K562 (cell line): ENCODE results near the gene SLC25A29. TPM values are rescaled to one million over a fixed set of nuclear protein-coding genes. Genes with fewer than 3 reads are reported as not detected.
A peak's percentile ranks its signal among the peaks of the same experiment; 100 is the strongest.
"Not testable (repeated sequence)": the region's sequence is repeated elsewhere in the genome, so short reads cannot be mapped to it uniquely, and the experiment has no call there.

Source experiments
- ATAC-seq: fragments of 200-7000 bp; cut with Tn5 transposase; 3 replicates; pipeline ENCODE4 v1.9.1; 2020; ENCODE audit warnings: moderate library complexity
- BruUV-seq: library from RNA; stranded (reverse); fragments of 400-500 nt; replicated peaks from 2 replicates; lab custom pipeline; 2021; lab: Mats Ljungman, UMichigan
- CTCF ChIA-PET: fragments of 300-600 bp; formaldehyde crosslinking; extraction: SDS; loops from one replicate; lab custom pipeline; 2021; ENCODE audit warnings: low intra/inter-chr PET ratio; lab: Yijun Ruan, JAX
- POLR2A ChIA-PET: fragments of 300-600, 350-650 bp; sonication (Branson Sonifier 250); formaldehyde crosslinking; extraction: SDS; loops from one replicate; lab custom pipeline; 2021; ENCODE audit warnings: antibody characterized with exemption, inconsistent platforms; lab: Yijun Ruan, JAX
- DNase-seq, 4 experiments: peaks; one replicate each; pipeline versions ENCODE4 v3.0.0 to v3.0.0-alpha.2; 2011 to 2018; ENCODE audit warnings: low spot score in 3 of 4, mixed read lengths in 3 of 4; ENCODE audit errors: extremely low read depth in 1 of 4
- FAIRE-seq: peaks from 2 replicates; lab custom pipeline; 2011; peaks lifted over from hg19 to GRCh38; lab: Jason Lieb, UNC
- H2AFZ ChIP-seq: 2 replicates; pipeline ENCODE4 v1.6.0; 2011; ENCODE audit warnings: low read depth, low read length, control low read depth, inconsistent platforms
- H3K27ac ChIP-seq: fragments of 200-600 bp; 3 replicates; pipeline ENCODE4 v1.8.0; 2011; ENCODE audit warnings: low read depth, mild to moderate bottlenecking, control low read depth, inconsistent platforms, low read length, moderate library complexity, mixed read lengths; ENCODE audit errors: extremely low read depth
- H3K27me3 ChIP-seq, 2 experiments: fragments of 300-600 bp in 1 of 2; 2 replicates in 1 of 2; 3 replicates in 1 of 2; pipeline versions ENCODE4 v1.6.0 to v1.8.0; 2011; ENCODE audit warnings: inconsistent platforms in 2 of 2, low read length in 2 of 2, mild to moderate bottlenecking in 1 of 2, mixed read lengths in 1 of 2, moderate library complexity in 1 of 2; ENCODE audit not compliant: control insufficient read depth in 2 of 2, insufficient read depth in 2 of 2
- H3K36me3 ChIP-seq: fragments of 300-600 bp; 3 replicates; pipeline ENCODE4 v1.8.0; 2011; ENCODE audit warnings: mild to moderate bottlenecking, low read length, inconsistent platforms; ENCODE audit not compliant: control insufficient read depth, insufficient read depth
- H3K4me1 ChIP-seq, 2 experiments: fragments of 200-600 bp in 1 of 2; replicated peaks in 1 of 2; 2 replicates in 1 of 2; 3 replicates in 1 of 2; pipeline versions ENCODE4 v1.5.1 to v1.8.0; 2011; ENCODE audit warnings: inconsistent platforms in 2 of 2, low read length in 2 of 2, mild to moderate bottlenecking in 1 of 2, mixed read lengths in 1 of 2, moderate library complexity in 1 of 2; ENCODE audit not compliant: control insufficient read depth in 2 of 2, insufficient read depth in 2 of 2
- H3K4me2 ChIP-seq: 2 replicates; pipeline ENCODE4 v1.6.1; 2011; ENCODE audit warnings: low read length, control low read depth, inconsistent platforms, mixed read lengths; ENCODE audit not compliant: insufficient read depth
- H3K4me3 ChIP-seq: fragments of 200-600 bp; sonication (generic), shearing (Covaris generic); 2 replicates; pipeline ENCODE4 v1.5.1; 2016; ENCODE audit warnings: control low read depth, inconsistent platforms
- H3K79me2 ChIP-seq: fragments of 200-600 bp; 3 replicates; pipeline ENCODE4 v1.8.0; 2011; ENCODE audit warnings: low read length, inconsistent platforms; ENCODE audit not compliant: control insufficient read depth, insufficient read depth
- H3K9ac ChIP-seq, 2 experiments: 2 replicates each; pipeline versions ENCODE4 v1.6.0 to v1.6.1; 2011; ENCODE audit warnings: low read depth in 2 of 2, low read length in 2 of 2, control low read depth in 1 of 2, inconsistent platforms in 1 of 2, mild to moderate bottlenecking in 1 of 2, mixed read lengths in 1 of 2; ENCODE audit not compliant: insufficient read depth in 1 of 2
- H3K9me1 ChIP-seq: one replicate; pipeline ENCODE4 v1.6.0; 2011; ENCODE audit warnings: inconsistent platforms, mild to moderate bottlenecking, low read length, moderate library complexity; ENCODE audit not compliant: control insufficient read depth, insufficient read depth
- H3K9me3 ChIP-seq: replicated peaks from 2 replicates; pipeline ENCODE4 v1.5.1; 2011; ENCODE audit warnings: low read depth, low read length, inconsistent platforms; ENCODE audit not compliant: control insufficient read depth, insufficient read depth
- H4K20me1 ChIP-seq: replicated peaks from 2 replicates; pipeline ENCODE4 v1.6.1; 2011; ENCODE audit warnings: low read length, inconsistent platforms, mixed read lengths; ENCODE audit not compliant: control insufficient read depth, insufficient read depth
- C11orf30 ChIP-seq: fragments of 450-650 bp; IDR thresholded peaks from 2 replicates; pipeline ENCODE4 v1.6.1; 2016; ENCODE audit warnings: low read depth, mild to moderate bottlenecking
- CBX3 ChIP-seq, 2 experiments: IDR thresholded peaks; 1 replicate in 1 of 2; 2 replicates in 1 of 2; pipeline ENCODE4 v1.6.1; 2012; ENCODE audit warnings: inconsistent platforms in 2 of 2, low read length in 2 of 2, borderline replicate concordance in 1 of 2, control low read depth in 1 of 2
- FOXJ3 ChIP-seq: sonication (generic); formaldehyde crosslinking; IDR thresholded peaks from 2 replicates; pipeline ENCODE4 v1.4.0; 2020; ENCODE audit warnings: mild to moderate bottlenecking, missing genetic modification reagents
- RAD21 ChIP-seq, 2 experiments: fragments of 250-450 bp in 1 of 2; fragments of 450-650 bp in 1 of 2; sonication (Bioruptor Pico) in 1 of 2; formaldehyde crosslinking in 1 of 2; IDR thresholded peaks in 1 of 2; conservative IDR thresholded peaks in 1 of 2; 2 replicates each; pipeline versions ENCODE4 v1.4.0 to v1.8.0; 2020 to 2022; ENCODE audit warnings: mild to moderate bottlenecking in 2 of 2, moderate library complexity in 1 of 2
- RBM39 ChIP-seq: fragments of 200-400 bp; formaldehyde crosslinking; optimal IDR thresholded peaks from 2 replicates; pipeline ENCODE3; 2018; ENCODE audit warnings: low read depth, low read length
- SIX5 ChIP-seq, 2 experiments: IDR thresholded peaks; 2 replicates each; pipeline ENCODE4 v1.6.1; 2011; ENCODE audit warnings: low read length in 2 of 2, borderline replicate concordance in 1 of 2, low read depth in 1 of 2, mild to moderate bottlenecking in 1 of 2, moderate library complexity in 1 of 2; ENCODE audit not compliant: insufficient read depth in 1 of 2
- SRSF9 ChIP-seq: fragments of 200-400 bp; formaldehyde crosslinking; IDR thresholded peaks from 2 replicates; pipeline ENCODE4 v1.6.1; 2017; ENCODE audit warnings: low read depth, low read length, borderline replicate concordance
- TAF15 ChIP-seq: fragments of 200-400 bp; formaldehyde crosslinking; IDR thresholded peaks from 2 replicates; pipeline ENCODE4 v1.6.1; 2017; ENCODE audit warnings: mild to moderate bottlenecking, low read depth, low read length, moderate library complexity
- TRIM28 ChIP-seq: fragments of 450-650 bp; IDR thresholded peaks from 2 replicates; pipeline ENCODE4 v1.6.1; 2017
- ZNF224 ChIP-seq: sonication (generic); formaldehyde crosslinking; IDR thresholded peaks from 2 replicates; pipeline ENCODE4 v1.8.0; 2022; ENCODE audit warnings: mild to moderate bottlenecking, missing genetic modification reagents
- WGBS: fragments of 100-300 bp; shearing (Covaris generic); methylation state at CpG from one replicate; pipeline ENCODE4 v1.1.6; 2016; ENCODE audit warnings: low coverage, mixed read lengths; ENCODE audit not compliant: insufficient coverage; ENCODE audit errors: missing lambda C conversion rate; 5-methylcytosine and 5-hydroxymethylcytosine counted together
- in situ Hi-C: fragments of 300-500 bp; cut with MboI; formaldehyde crosslinking; loops from 4 replicates; pipeline ENCODE4 v1.15.0; 2018; ENCODE audit warnings: inconsistent platforms, mixed read lengths
- intact Hi-C: fragments of 100-400 bp; cut with micrococcal nuclease; formaldehyde crosslinking; loops from 2 replicates; pipeline ENCODE4 v1.14.2; 2022
- polyA plus RNA-seq, 8 experiments: library from polyadenylated mRNA; depleted of rRNA in 4 of 8; stranded (reverse) in 5 of 8; unstranded in 3 of 8; fragments of >200 nt; fragmentation: Nextera tagmentation in 2 of 8; fragmentation: Illumina TruSeq in 1 of 8; extraction: Ambion mirVana in 2 of 8; extraction: Trizol in 1 of 8; gene quantifications; 2 replicates each; pipeline versions ENCODE4 v1.2.1 to v1.2.3, GENCODE V29; 2011 to 2014; ENCODE audit warnings: inconsistent platforms in 1 of 8, missing spikeins in 1 of 8
- total RNA-seq, 7 experiments: library from RNA; depleted of rRNA in 6 of 7; stranded (reverse); fragments of >200 nt in 6 of 7; fragmentation: Illumina TruSeq in 2 of 7; extraction: Trizol in 2 of 7; gene quantifications; 2 replicates each; pipeline versions ENCODE4 v1.2.1 to v1.2.3, GENCODE V29; 2011 to 2021; ENCODE audit warnings: low replicate concordance in 1 of 7
- TF ChIP-seq, protein P1 (sequence below): fragments of 450-650 bp; IDR thresholded peaks from 2 replicates; pipeline ENCODE4 v1.6.1; 2017; ENCODE audit warnings: antibody characterized with exemption

The SLC25A29 gene
- total and polyA plus RNA-seq, 9 of the 15 experiments (the other 6 are each of a cell fraction or from before 2014, with no cell fraction given): 0.07 to 17.5 (median 4.8) TPM

DNA sequence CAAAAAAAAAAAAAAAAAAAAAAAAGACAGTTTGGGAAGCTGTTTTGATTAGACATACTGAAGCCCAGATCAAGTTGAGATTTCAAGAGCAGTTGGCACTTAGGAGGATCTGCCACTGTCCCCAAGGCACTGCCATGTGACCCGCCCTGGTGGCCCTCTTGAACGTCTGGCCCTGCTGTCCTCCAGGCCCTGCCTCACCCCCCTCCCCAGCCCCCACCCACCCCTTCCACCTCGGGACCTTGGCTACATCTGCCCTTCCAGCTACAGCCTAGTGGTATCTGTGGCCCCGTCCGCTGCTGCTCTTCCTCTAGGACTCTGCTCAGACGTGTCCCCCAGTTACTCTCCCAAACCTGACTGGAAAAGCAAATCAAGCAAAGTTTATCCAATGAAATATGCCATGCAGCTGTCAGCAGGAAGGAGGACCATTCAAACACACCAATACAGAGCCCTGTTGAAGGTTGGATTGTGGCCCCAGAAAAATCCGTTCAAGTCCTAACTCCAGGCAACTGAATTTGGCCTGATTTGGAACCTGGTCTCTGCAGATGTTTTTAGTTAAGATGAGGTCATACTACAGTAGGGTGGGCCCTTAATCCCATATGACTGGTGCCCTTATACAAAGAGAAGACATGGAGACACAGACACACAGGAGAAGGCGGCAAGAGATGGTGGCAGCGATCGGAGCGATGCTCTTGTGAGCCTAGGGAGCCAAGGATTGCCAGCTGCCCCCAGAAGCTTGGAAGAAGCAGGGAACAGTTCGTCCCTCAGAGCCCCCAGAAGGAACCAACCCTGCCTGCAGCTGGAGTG is 17.7 kb downstream of the SLC25A29 start:
- DNase-seq (no peak), ATAC-seq (no peak)

DNA sequence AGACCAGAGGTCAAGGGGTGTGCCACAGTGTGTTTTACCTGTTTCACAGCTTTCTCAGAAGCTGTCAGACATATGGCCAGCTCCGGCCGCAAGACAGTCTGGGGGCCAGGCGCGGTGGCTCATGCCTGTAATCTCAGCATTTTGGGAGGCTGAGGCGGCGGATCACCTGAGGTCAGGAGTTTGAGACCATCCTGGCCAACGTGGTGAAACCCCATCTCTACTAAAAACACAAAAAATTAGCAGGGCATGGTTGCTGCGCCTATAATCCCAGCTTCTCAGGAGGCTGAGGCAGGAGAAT is 18.3 kb downstream of the SLC25A29 start:
- H4K20me1 ChIP-seq, H3K9me1 ChIP-seq, BruUV-seq, H3K27ac ChIP-seq, intact Hi-C loops, H3K4me2 ChIP-seq, H3K36me3 ChIP-seq, H2AFZ ChIP-seq, CTCF ChIA-PET, FAIRE-seq, ATAC-seq, H3K27me3 ChIP-seq, in situ Hi-C loops, H3K79me2 ChIP-seq, DNase-seq, H3K4me3 ChIP-seq, H3K9me3 ChIP-seq: not testable (repeated sequence)
- POLR2A ChIA-PET: interaction anchor here (0.8 kb wide), 1 partner anchor 87 kb away, joined by 6 read pairs; a partner anchor contains a TSS
- 75% methylated on average over 7 of the region's 8 CpGs for WGBS
- H3K4me1 ChIP-seq: peaks cover 0 to 37% of the 10 kb centered on the region in 2 experiments; a peak in 3 of 5 replicates
- H3K9ac ChIP-seq: peak overlapping the region in 1 of 2 experiments; percentile 35; a peak in 1 of 4 replicates

More for the DNA sequence above, 17.7 kb downstream of the SLC25A29 start:
- H3K36me3 ChIP-seq: no peaks in the 10 kb centered on the region
- H3K4me3 ChIP-seq: no peak overlapping the region
- no peaks in the 10 kb centered on the region for H3K9me3 ChIP-seq
- H3K79me2 ChIP-seq: no peaks in the 10 kb centered on the region
- 70% methylated on average over 8 of the region's 12 CpGs for WGBS
- no TSS peak for BruUV-seq
- no peak for TF ChIP-seq RBM39
- TF ChIP-seq TRIM28: no peak
- no peak for TF ChIP-seq SIX5 (IDR thresholded peaks at IDR 0.05; ENCODE audit: borderline replicate concordance in 1 of 2, insufficient read depth in 1 of 2, low read depth in 1 of 2, low read length in 2 of 2)
- TF ChIP-seq ZNF224 (CRISPR knock-in tag): no peak
- TF ChIP-seq RAD21 (CRISPR knock-in tag; conservative IDR thresholded peaks at IDR 0.05 in 1 of 2, IDR thresholded peaks at IDR 0.05 in 1 of 2): no peak
- no peak for TF ChIP-seq CBX3 (IDR thresholded peaks at IDR 0.05; ENCODE audit: borderline replicate concordance in 1 of 2, low read length in 2 of 2)
- TF ChIP-seq SRSF9: no peak
- TF ChIP-seq, protein P1, sequence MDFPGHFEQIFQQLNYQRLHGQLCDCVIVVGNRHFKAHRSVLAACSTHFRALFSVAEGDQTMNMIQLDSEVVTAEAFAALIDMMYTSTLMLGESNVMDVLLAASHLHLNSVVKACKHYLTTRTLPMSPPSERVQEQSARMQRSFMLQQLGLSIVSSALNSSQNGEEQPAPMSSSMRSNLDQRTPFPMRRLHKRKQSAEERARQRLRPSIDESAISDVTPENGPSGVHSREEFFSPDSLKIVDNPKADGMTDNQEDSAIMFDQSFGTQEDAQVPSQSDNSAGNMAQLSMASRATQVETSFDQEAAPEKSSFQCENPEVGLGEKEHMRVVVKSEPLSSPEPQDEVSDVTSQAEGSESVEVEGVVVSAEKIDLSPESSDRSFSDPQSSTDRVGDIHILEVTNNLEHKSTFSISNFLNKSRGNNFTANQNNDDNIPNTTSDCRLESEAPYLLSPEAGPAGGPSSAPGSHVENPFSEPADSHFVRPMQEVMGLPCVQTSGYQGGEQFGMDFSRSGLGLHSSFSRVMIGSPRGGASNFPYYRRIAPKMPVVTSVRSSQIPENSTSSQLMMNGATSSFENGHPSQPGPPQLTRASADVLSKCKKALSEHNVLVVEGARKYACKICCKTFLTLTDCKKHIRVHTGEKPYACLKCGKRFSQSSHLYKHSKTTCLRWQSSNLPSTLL: no peak
- no peak for TF ChIP-seq FOXJ3 (CRISPR knock-in tag)
- no peak for TF ChIP-seq C11orf30
- no peak for TF ChIP-seq TAF15
- no peaks in the 10 kb centered on the region for H3K27me3 ChIP-seq
- H3K4me1 ChIP-seq: peaks cover 0 to 40% of the 10 kb centered on the region in 2 experiments; a peak in 3 of 5 replicates
- in situ Hi-C loops (no loop called here), intact Hi-C loops (no loop called here)
- H2AFZ ChIP-seq: no peak overlapping the region
- no peak overlapping the region for H3K27ac ChIP-seq
- H3K9me1 ChIP-seq: no peaks in the 10 kb centered on the region
- no peak overlapping the region for H3K4me2 ChIP-seq
- no peak overlapping the region for H3K9ac ChIP-seq
- POLR2A ChIA-PET: interaction anchor here (0.8 kb wide), 1 partner anchor 87 kb away, joined by 6 read pairs; a partner anchor contains a TSS
- no peaks in the 10 kb centered on the region for H4K20me1 ChIP-seq
- FAIRE-seq: no peak
- CTCF ChIA-PET: no interaction called here
